A549 (cell line): Measurements from ENCODE around the gene PSEN2. TPM values are rescaled to one million over a fixed set of nuclear protein-coding genes. Genes with fewer than 3 reads are reported as not detected.

ENCODE experiments used
- ATAC-seq, 2 experiments: fragments of 200-7000 bp in 1 of 2; fragments of >200 bp in 1 of 2; cut with Nextera tagmentation in 1 of 2; cut with Tn5 transposase in 1 of 2; 3 replicates each; pipeline versions ENCODE4 v1.8.0 to v1.9.1; 2018 to 2020; ENCODE audit warnings: mild to moderate bottlenecking in 1 of 2, moderate library complexity in 1 of 2
- CTCF ChIA-PET: fragments of 300-600 bp; sonication (Branson Sonifier 250); formaldehyde crosslinking; extraction: SDS; loops from one replicate; lab custom pipeline; 2021; ENCODE audit warnings: antibody characterized with exemption, inconsistent platforms; lab: Yijun Ruan, JAX
- POLR2A ChIA-PET: fragments of 350-600 bp; formaldehyde crosslinking; extraction: SDS; loops from one replicate; lab custom pipeline; 2021; ENCODE audit warnings: antibody characterized with exemption, inconsistent platforms; lab: Yijun Ruan, JAX
- DNase-seq, 2 experiments: peaks; one replicate each; pipeline versions ENCODE4 v3.0.0 to v3.0.0-alpha.2; 2011 to 2016; ENCODE audit warnings: low read depth in 1 of 2, low spot score in 1 of 2
- FAIRE-seq: peaks from 2 replicates; lab custom pipeline; 2011; peaks lifted over from hg19 to GRCh38; lab: Jason Lieb, UNC
- H3K27ac ChIP-seq, 2 experiments: fragments of >200 bp; sonication (Bioruptor Twin); formaldehyde crosslinking; 3 replicates each; pipeline ENCODE4 v1.5.1; 2016 to 2017
- H3K4me1 ChIP-seq: fragments of >200 bp; sonication (Bioruptor Twin); formaldehyde crosslinking; 3 replicates; pipeline ENCODE4 v1.6.1; 2016
- H3K4me2 ChIP-seq: fragments of >200 bp; sonication (Bioruptor Twin); formaldehyde crosslinking; 3 replicates; pipeline ENCODE4 v1.6.1; 2016
- H3K4me3 ChIP-seq: fragments of >200 bp; sonication (Bioruptor Twin); formaldehyde crosslinking; 3 replicates; pipeline ENCODE4 v1.5.1; 2016
- H3K9me3 ChIP-seq: fragments of >200 bp; sonication (Bioruptor Twin); formaldehyde crosslinking; 3 replicates; pipeline ENCODE4 v1.6.1; 2016
- BCL3 ChIP-seq: fragments of >200 bp; sonication (Bioruptor Twin); formaldehyde crosslinking; IDR thresholded peaks from 3 replicates; pipeline ENCODE4 v1.6.1; 2016
- BHLHE40 ChIP-seq: IDR thresholded peaks from 2 replicates; pipeline ENCODE4 v1.6.1; 2012; ENCODE audit warnings: low read depth, low read length, inconsistent platforms
- CEBPB ChIP-seq, 2 experiments: fragments of >200 bp in 1 of 2; sonication (Bioruptor Twin) in 1 of 2; formaldehyde crosslinking in 1 of 2; IDR thresholded peaks; 2 replicates each; pipeline ENCODE4 v1.6.1; 2012 to 2016
- EHF ChIP-seq: fragments of 250-450 bp; sonication (Bioruptor Pico); IDR thresholded peaks from 2 replicates; pipeline ENCODE4 v1.5.0; 2020; ENCODE audit warnings: mild to moderate bottlenecking
- ESRRA ChIP-seq: fragments of 150-350 bp; IDR thresholded peaks from 2 replicates; pipeline ENCODE4 v1.6.1; 2014; ENCODE audit warnings: mild to moderate bottlenecking, low read length, borderline replicate concordance
- FOSL2 ChIP-seq, 2 experiments: fragments of 450-650 bp in 1 of 2; fragments of >200 bp in 1 of 2; sonication (Bioruptor Twin) in 1 of 2; formaldehyde crosslinking; IDR thresholded peaks; 2 replicates each; pipeline versions ENCODE4 v1.5.0 to v1.6.1; 2016 to 2020; ENCODE audit warnings: mild to moderate bottlenecking in 1 of 2, moderate library complexity in 1 of 2
- FOXS1 ChIP-seq: fragments of 250-450 bp; sonication (Bioruptor Pico); IDR thresholded peaks from 2 replicates; pipeline ENCODE4 v1.5.0; 2020; ENCODE audit warnings: mild to moderate bottlenecking, moderate library complexity
- HOXA7 ChIP-seq: fragments of 250-450 bp; sonication (Bioruptor Pico); IDR thresholded peaks from 2 replicates; pipeline ENCODE4 v1.5.0; 2020; ENCODE audit warnings: mild to moderate bottlenecking, moderate library complexity
- MAFK ChIP-seq: fragments of 450-650 bp; IDR thresholded peaks from 2 replicates; pipeline ENCODE4 v1.6.1; 2014; ENCODE audit not compliant: partially characterized antibody
- PHF8 ChIP-seq: fragments of 200-600 bp; sonication (generic); IDR thresholded peaks from 2 replicates; pipeline ENCODE4 v1.6.1; 2016; ENCODE audit warnings: low read depth, mild to moderate bottlenecking, antibody characterized with exemption, moderate library complexity, borderline replicate concordance
- POLR2A ChIP-seq: IDR thresholded peaks from 2 replicates; pipeline ENCODE4 v1.6.1; 2012; ENCODE audit warnings: mild to moderate bottlenecking, low read length
- RAD21 ChIP-seq, 2 experiments: fragments of >200 bp in 1 of 2; sonication (Bioruptor Twin) in 1 of 2; formaldehyde crosslinking in 1 of 2; IDR thresholded peaks in 1 of 2; conservative IDR thresholded peaks in 1 of 2; 2 replicates in 1 of 2; 3 replicates in 1 of 2; pipeline ENCODE4 v1.6.1; 2012 to 2018; ENCODE audit warnings: inconsistent platforms in 1 of 2
- RNF2 ChIP-seq: fragments of 200-600 bp; sonication (generic); IDR thresholded peaks from 2 replicates; pipeline ENCODE4 v1.6.1; 2016; ENCODE audit warnings: low read depth, mild to moderate bottlenecking, antibody characterized with exemption, moderate library complexity, borderline replicate concordance
- SMC3 ChIP-seq: fragments of >200 bp; sonication (Bioruptor Twin); formaldehyde crosslinking; IDR thresholded peaks from 3 replicates; pipeline ENCODE4 v1.6.1; 2018; ENCODE audit warnings: inconsistent platforms
- SREBF2 ChIP-seq: fragments of 450-650 bp; IDR thresholded peaks from 2 replicates; pipeline ENCODE4 v1.6.1; 2014; ENCODE audit warnings: mild to moderate bottlenecking, moderate library complexity
- TP53 ChIP-seq: fragments of 250-450 bp; sonication (Bioruptor Pico); IDR thresholded peaks from 2 replicates; pipeline ENCODE4 v1.5.0; 2021; ENCODE audit warnings: mild to moderate bottlenecking, moderate library complexity
- ZC3H11A ChIP-seq: fragments of 450-650 bp; IDR thresholded peaks from 2 replicates; pipeline ENCODE4 v1.6.1; 2014; ENCODE audit warnings: antibody characterized with exemption, mild to moderate bottlenecking
- ZNF302 ChIP-seq: fragments of 250-450 bp; sonication (Bioruptor Pico); IDR thresholded peaks from 2 replicates; pipeline ENCODE4 v1.9.0; 2021; ENCODE audit warnings: inconsistent platforms, mild to moderate bottlenecking, moderate library complexity
- WGBS: methylation state at CpG from one replicate; pipeline ENCODE4 v1.1.6; 2017; ENCODE audit errors: missing lambda C conversion rate; 5-methylcytosine and 5-hydroxymethylcytosine counted together
- polyA plus RNA-seq, 4 experiments: library from polyadenylated mRNA; depleted of rRNA in 3 of 4; stranded (reverse); fragments of >200 nt; fragmentation: RNase III in 1 of 4; extraction: RNeasy Plus Mini Kit Qiagen cat#74134 plus additional on column Dnase treatment in 1 of 4; gene quantifications; 2 replicates in 3 of 4; 3 replicates in 1 of 4; pipeline ENCODE4 v1.2.3, GENCODE V29; 2011 to 2017
- TF ChIP-seq, protein P1 (sequence below): fragments of 250-450 bp; sonication (Bioruptor Pico); IDR thresholded peaks from 2 replicates; pipeline ENCODE4 v1.5.0; 2020; ENCODE audit warnings: low read depth, mild to moderate bottlenecking, moderate library complexity
- TF ChIP-seq, protein P2 (sequence below): fragments of >200 bp; sonication (Bioruptor Twin); formaldehyde crosslinking; IDR thresholded peaks from 3 replicates; pipeline ENCODE4 v1.5.1; 2016
- TF ChIP-seq, protein P3 (sequence below): fragments of 250-450 bp; sonication (Bioruptor Pico); IDR thresholded peaks from 2 replicates; pipeline ENCODE4 v1.5.0; 2021; ENCODE audit warnings: mild to moderate bottlenecking, moderate library complexity, borderline replicate concordance

Gene PSEN2
- polyA plus RNA-seq, 2 of the 4 experiments (the other 2 are of a cell fraction) = 23.4 to 24.2 TPM

DNA sequence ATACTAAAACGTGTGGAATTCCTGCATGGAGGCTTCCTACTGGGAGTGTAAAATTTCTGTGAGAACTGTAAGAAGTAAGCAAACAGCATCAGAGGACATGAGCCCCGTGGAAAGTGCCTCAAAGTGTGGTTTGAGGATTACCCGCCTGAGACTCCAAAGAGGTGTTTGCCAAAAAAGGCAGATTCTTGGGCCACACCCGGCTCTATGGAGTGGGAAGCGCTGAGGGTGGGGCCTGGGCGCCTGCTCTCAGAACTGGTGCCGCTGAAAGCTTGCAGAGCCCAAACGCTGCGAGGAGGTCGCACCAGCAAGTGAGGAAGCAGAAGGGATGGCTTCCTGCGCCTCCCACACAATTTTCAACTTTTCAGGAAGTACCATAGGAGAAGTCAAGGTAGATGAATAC is 43.0 kb upstream of the PSEN2 start:
- Histone ChIP-seq H3K4me3 (no peak overlapping the region), H3K4me2 (no peak overlapping the region), H3K27ac (peak overlapping the region; percentile 58 to 80; a peak in 4 of 6 replicates)
- ChIA-PET CTCF (interaction anchor here (0.8 to 12.1 kb wide), 22 partner anchors 8 to 613 kb away, joined by 3 to 127 read pairs (median 5); no protein-coding TSS in a partner anchor), POLR2A (interaction anchor here (1.1 kb wide), 1 partner anchor 77 kb away, joined by 4 read pairs; no protein-coding TSS in a partner anchor)
- ATAC-seq = no peak
- TF ChIP-seq ZC3H11A = no peak
- TF ChIP-seq POLR2A = no peak
- TF ChIP-seq BHLHE40 = no peak
- no peak for TF ChIP-seq SREBF2
- no peak for TF ChIP-seq FOSL2 (IDR thresholded peaks at IDR 0.05)
- no peak for TF ChIP-seq FOSL2 (CRISPR knock-in tag; IDR thresholded peaks at IDR 0.05)
- TF ChIP-seq ESRRA = no peak
- TF ChIP-seq, protein P1, sequence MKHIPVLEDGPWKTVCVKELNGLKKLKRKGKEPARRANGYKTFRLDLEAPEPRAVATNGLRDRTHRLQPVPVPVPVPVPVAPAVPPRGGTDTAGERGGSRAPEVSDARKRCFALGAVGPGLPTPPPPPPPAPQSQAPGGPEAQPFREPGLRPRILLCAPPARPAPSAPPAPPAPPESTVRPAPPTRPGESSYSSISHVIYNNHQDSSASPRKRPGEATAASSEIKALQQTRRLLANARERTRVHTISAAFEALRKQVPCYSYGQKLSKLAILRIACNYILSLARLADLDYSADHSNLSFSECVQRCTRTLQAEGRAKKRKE (CRISPR knock-in tag) = no peak
- TF ChIP-seq, all 56 proteins: peak for 0
- Histone ChIP-seq H3K9me3 (no peaks in the 10 kb centered on the region), H3K4me1 (0 out of 3 replicates have a peak, but pooled peaks cover 3% of the 10 kb centered on the region)
- DNase-seq (no peak), FAIRE-seq (no peak)
- 81% methylated on average over 11 of the region's 11 CpGs for WGBS

DNA sequence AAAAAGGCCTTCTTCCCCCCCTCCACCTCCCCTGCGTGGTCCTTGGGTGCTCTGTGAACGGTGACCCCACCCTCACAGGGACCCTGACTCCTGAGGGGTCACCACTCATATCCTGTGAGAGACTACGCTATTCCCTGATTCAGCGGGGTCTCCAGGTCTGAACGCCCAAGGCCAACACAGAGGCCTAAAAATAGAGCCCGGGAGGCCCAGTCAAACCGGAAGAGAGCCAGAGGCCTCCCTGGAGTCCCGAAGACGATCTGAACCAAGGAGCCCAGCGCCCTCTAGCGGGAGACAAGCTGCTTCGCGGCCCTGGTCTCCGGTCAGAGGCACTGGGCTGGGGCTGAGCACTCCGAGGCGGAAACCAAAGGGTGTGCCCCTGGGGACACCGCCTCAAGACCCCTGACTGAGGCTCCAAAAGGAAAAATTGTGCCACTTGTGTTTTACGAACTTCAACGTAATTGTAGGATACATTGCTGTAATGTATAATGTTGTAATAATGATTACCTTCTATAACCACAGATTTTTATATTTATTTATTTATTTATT is 42.4 kb upstream of the PSEN2 start:
- Histone ChIP-seq H3K4me2 (peak overlapping the region; percentile 66), H3K27ac (peak overlapping the region; percentile 58 to 80; a peak in 5 of 6 replicates), H3K4me3 (no peak overlapping the region), H3K9me3 (no peaks in the 10 kb centered on the region), H3K4me1 (0 out of 3 replicates have a peak, but pooled peaks cover 3% of the 10 kb centered on the region)
- ChIA-PET POLR2A (interaction anchor here (1.1 kb wide), 1 partner anchor 77 kb away, joined by 4 read pairs; no protein-coding TSS in a partner anchor), CTCF (interaction anchor here (0.6 to 12.1 kb wide), 36 partner anchors 9 to 613 kb away, joined by 3 to 127 read pairs (median 3); partner anchors contain the start of gene ITPKB)
- TF ChIP-seq RNF2 = no peak
- TF ChIP-seq EHF (CRISPR knock-in tag) = 0 out of 2 replicates have a peak, but pooled peaks have one; percentile 28
- no peak for TF ChIP-seq PHF8
- no peak for TF ChIP-seq BCL3
- no peak for TF ChIP-seq MAFK
- TF ChIP-seq, protein P2, sequence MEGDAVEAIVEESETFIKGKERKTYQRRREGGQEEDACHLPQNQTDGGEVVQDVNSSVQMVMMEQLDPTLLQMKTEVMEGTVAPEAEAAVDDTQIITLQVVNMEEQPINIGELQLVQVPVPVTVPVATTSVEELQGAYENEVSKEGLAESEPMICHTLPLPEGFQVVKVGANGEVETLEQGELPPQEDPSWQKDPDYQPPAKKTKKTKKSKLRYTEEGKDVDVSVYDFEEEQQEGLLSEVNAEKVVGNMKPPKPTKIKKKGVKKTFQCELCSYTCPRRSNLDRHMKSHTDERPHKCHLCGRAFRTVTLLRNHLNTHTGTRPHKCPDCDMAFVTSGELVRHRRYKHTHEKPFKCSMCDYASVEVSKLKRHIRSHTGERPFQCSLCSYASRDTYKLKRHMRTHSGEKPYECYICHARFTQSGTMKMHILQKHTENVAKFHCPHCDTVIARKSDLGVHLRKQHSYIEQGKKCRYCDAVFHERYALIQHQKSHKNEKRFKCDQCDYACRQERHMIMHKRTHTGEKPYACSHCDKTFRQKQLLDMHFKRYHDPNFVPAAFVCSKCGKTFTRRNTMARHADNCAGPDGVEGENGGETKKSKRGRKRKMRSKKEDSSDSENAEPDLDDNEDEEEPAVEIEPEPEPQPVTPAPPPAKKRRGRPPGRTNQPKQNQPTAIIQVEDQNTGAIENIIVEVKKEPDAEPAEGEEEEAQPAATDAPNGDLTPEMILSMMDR = peak; percentile 87
- TF ChIP-seq HOXA7 (CRISPR knock-in tag) = no peak
- TF ChIP-seq CEBPB (IDR thresholded peaks at IDR 0.05) = no peak
- TF ChIP-seq TP53 (CRISPR knock-in tag) = no peak
- TF ChIP-seq, protein P3, sequence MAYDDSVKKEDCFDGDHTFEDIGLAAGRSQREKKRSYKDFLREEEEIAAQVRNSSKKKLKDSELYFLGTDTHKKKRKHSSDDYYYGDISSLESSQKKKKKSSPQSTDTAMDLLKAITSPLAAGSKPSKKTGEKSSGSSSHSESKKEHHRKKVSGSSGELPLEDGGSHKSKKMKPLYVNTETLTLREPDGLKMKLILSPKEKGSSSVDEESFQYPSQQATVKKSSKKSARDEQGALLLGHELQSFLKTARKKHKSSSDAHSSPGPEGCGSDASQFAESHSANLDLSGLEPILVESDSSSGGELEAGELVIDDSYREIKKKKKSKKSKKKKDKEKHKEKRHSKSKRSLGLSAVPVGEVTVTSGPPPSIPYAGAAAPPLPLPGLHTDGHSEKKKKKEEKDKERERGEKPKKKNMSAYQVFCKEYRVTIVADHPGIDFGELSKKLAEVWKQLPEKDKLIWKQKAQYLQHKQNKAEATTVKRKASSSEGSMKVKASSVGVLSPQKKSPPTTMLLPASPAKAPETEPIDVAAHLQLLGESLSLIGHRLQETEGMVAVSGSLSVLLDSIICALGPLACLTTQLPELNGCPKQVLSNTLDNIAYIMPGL (CRISPR knock-in tag) = no peak
- TF ChIP-seq FOXS1 = no peak
- peak; percentile 91 to 97 for TF ChIP-seq RAD21 (conservative IDR thresholded peaks at IDR 0.05 in 1 of 2, IDR thresholded peaks at IDR 0.05 in 1 of 2)
- peak; percentile 94 for TF ChIP-seq SMC3
- no peak for TF ChIP-seq ZNF302 (CRISPR knock-in tag)
- FAIRE-seq (no peak), ATAC-seq (peak; percentile 99 to 100), DNase-seq (peak; percentile 94 to 95)
- WGBS = 17% methylated on average over 17 of the region's 19 CpGs
